SK-N-SH (cell line): Measurements from ENCODE around the gene STXBP1. TPM values are rescaled to one million over a fixed set of nuclear protein-coding genes. Genes with fewer than 3 reads are reported as not detected.
A peak's percentile ranks its signal among the peaks of the same experiment; 100 is the strongest.

Experiments
- CTCF ChIA-PET: fragments of 300-600, 350-600 bp; formaldehyde crosslinking; extraction: SDS; loops from one replicate; lab custom pipeline; 2021; lab: Yijun Ruan, JAX
- POLR2A ChIA-PET: fragments of 350-600 bp; sonication (Branson Sonifier 250); formaldehyde crosslinking; extraction: SDS; loops from one replicate; lab custom pipeline; 2020; ENCODE audit warnings: antibody characterized with exemption, inconsistent platforms; lab: Yijun Ruan, JAX
- DNase-seq: peaks from one replicate; pipeline ENCODE4 v3.0.0; 2012
- H2AFZ ChIP-seq: fragments of 200-600 bp; sonication (generic); 2 replicates; pipeline ENCODE4 v1.8.1; 2016; ENCODE audit warnings: antibody characterized with exemption, mild to moderate bottlenecking, low read depth
- H3F3A ChIP-seq: fragments of 200-600 bp; sonication (generic); replicated peaks from 2 replicates; pipeline ENCODE3; 2016; ENCODE audit warnings: antibody characterized with exemption, mild to moderate bottlenecking; ENCODE audit not compliant: insufficient read depth
- H3K27ac ChIP-seq, 2 experiments: fragments of 200-500 bp in 1 of 2; fragments of 200-600 bp in 1 of 2; sonication (Bioruptor generic) in 1 of 2; sonication (generic), shearing (Covaris generic) in 1 of 2; 2 replicates each; pipeline versions ENCODE4 v1.5.1 to v1.6.1; 2014 to 2016; ENCODE audit warnings: low read depth in 2 of 2, inconsistent platforms in 1 of 2, low read length in 1 of 2, mild to moderate bottlenecking in 1 of 2, mixed read lengths in 1 of 2
- H3K27me3 ChIP-seq: fragments of 200-600 bp; sonication (generic), shearing (Covaris generic); 2 replicates; pipeline ENCODE4 v1.6.1; 2016; ENCODE audit warnings: mixed run types; ENCODE audit not compliant: insufficient read depth
- H3K36me3 ChIP-seq, 2 experiments: fragments of 200-500 bp in 1 of 2; fragments of 200-600 bp in 1 of 2; sonication (Bioruptor generic) in 1 of 2; sonication (generic) in 1 of 2; replicated peaks in 1 of 2; 2 replicates each; pipeline versions ENCODE3 to v1.5.1; 2014 to 2016; ENCODE audit warnings: low read length in 1 of 2, mild to moderate bottlenecking in 1 of 2; ENCODE audit not compliant: insufficient read depth in 2 of 2, control insufficient read depth in 1 of 2
- H3K4me1 ChIP-seq, 2 experiments: fragments of 200-500 bp in 1 of 2; fragments of 200-600 bp in 1 of 2; sonication (Bioruptor generic) in 1 of 2; sonication (generic), shearing (Covaris generic) in 1 of 2; 2 replicates each; pipeline versions ENCODE4 v1.5.1 to v1.6.1; 2014 to 2016; ENCODE audit warnings: low read depth in 1 of 2, low read length in 1 of 2, mixed run types in 1 of 2; ENCODE audit not compliant: insufficient read depth in 2 of 2, control insufficient read depth in 1 of 2
- H3K4me2 ChIP-seq: fragments of 200-600 bp; sonication (generic), shearing (Covaris generic); 2 replicates; pipeline ENCODE4 v1.6.1; 2017; ENCODE audit warnings: mixed run types
- H3K4me3 ChIP-seq, 2 experiments: fragments of 200-500 bp in 1 of 2; fragments of 200-600 bp in 1 of 2; sonication (Bioruptor generic) in 1 of 2; sonication (generic), shearing (Covaris generic) in 1 of 2; 2 replicates each; pipeline versions ENCODE4 v1.5.1 to v1.8.1; 2014 to 2016; ENCODE audit warnings: low read depth in 2 of 2, inconsistent platforms in 1 of 2, low read length in 1 of 2, mild to moderate bottlenecking in 1 of 2, mixed read lengths in 1 of 2, moderate library complexity in 1 of 2
- H3K79me2 ChIP-seq: fragments of 200-600 bp; sonication (generic); 2 replicates; pipeline ENCODE4 v1.8.1; 2017; ENCODE audit warnings: mild to moderate bottlenecking; ENCODE audit not compliant: insufficient read depth
- H3K9ac ChIP-seq: fragments of 200-600 bp; sonication (generic); 2 replicates; pipeline ENCODE4 v1.6.1; 2017; ENCODE audit warnings: mixed run types
- H3K9me2 ChIP-seq: fragments of 200-600 bp; sonication (generic); 2 replicates; pipeline ENCODE4 v1.6.1; 2017; ENCODE audit warnings: mixed run types
- H3K9me3 ChIP-seq: fragments of 200-600 bp; sonication (generic); 2 replicates; pipeline ENCODE4 v1.6.1; 2017; ENCODE audit warnings: mixed run types, mild to moderate bottlenecking, moderate library complexity
- H4K20me1 ChIP-seq: fragments of 200-600 bp; sonication (generic); 2 replicates; pipeline ENCODE4 v1.6.1; 2017; ENCODE audit warnings: mild to moderate bottlenecking, mixed run types; ENCODE audit not compliant: insufficient read depth
- CTCF ChIP-seq: fragments of 200-600 bp; sonication (generic); IDR thresholded peaks from 2 replicates; pipeline ENCODE4 v1.6.1; 2017; ENCODE audit warnings: antibody characterized with exemption, mild to moderate bottlenecking, moderate library complexity
- ELF1 ChIP-seq: IDR thresholded peaks from 2 replicates; pipeline ENCODE4 v1.4.0; 2012
- EP300 ChIP-seq, 2 experiments: IDR thresholded peaks; 2 replicates each; pipeline versions ENCODE4 v1.4.0 to v1.6.1; 2012; ENCODE audit warnings: borderline replicate concordance in 1 of 2, low read depth in 1 of 2, low read length in 1 of 2
- EZH2phosphoT487 ChIP-seq: fragments of 200-600 bp; sonication (generic); IDR thresholded peaks from 2 replicates; pipeline ENCODE4 v1.6.1; 2017; ENCODE audit warnings: low read depth, mixed run types, mild to moderate bottlenecking, antibody characterized with exemption, moderate library complexity, borderline replicate concordance
- FOXJ3 ChIP-seq: sonication (generic); formaldehyde crosslinking; IDR thresholded peaks from 2 replicates; pipeline ENCODE4 v1.5.1; 2020; ENCODE audit warnings: mild to moderate bottlenecking, missing genetic modification reagents
- GABPA ChIP-seq: IDR thresholded peaks from 2 replicates; pipeline ENCODE4 v1.4.0; 2012; ENCODE audit warnings: low read depth, mild to moderate bottlenecking
- GATA2 ChIP-seq: sonication (generic); formaldehyde crosslinking; IDR thresholded peaks from 2 replicates; pipeline ENCODE4 v1.5.0; 2020; ENCODE audit warnings: mild to moderate bottlenecking, missing genetic modification reagents
- IRF3 ChIP-seq: fragments of 150-350 bp; IDR thresholded peaks from 2 replicates; pipeline ENCODE4 v1.6.1; 2016; ENCODE audit warnings: mild to moderate bottlenecking, low read depth, low read length
- JUND ChIP-seq: IDR thresholded peaks from 2 replicates; pipeline ENCODE4 v1.4.0; 2012
- MAX ChIP-seq: IDR thresholded peaks from 2 replicates; pipeline ENCODE4 v1.4.0; 2012; ENCODE audit warnings: low read depth
- MEF2A ChIP-seq: IDR thresholded peaks from 2 replicates; pipeline ENCODE4 v1.4.0; 2012; ENCODE audit warnings: low read depth, borderline replicate concordance
- NFIC ChIP-seq: IDR thresholded peaks from 2 replicates; pipeline ENCODE4 v1.4.0; 2012; ENCODE audit warnings: borderline replicate concordance
- POLR2AphosphoS5 ChIP-seq: IDR thresholded peaks from 2 replicates; pipeline ENCODE4 v1.6.1; 2012; ENCODE audit warnings: low read depth, low read length
- RAD21 ChIP-seq: IDR thresholded peaks from 2 replicates; pipeline ENCODE4 v1.6.1; 2012; ENCODE audit warnings: mild to moderate bottlenecking, low read length
- RXRA ChIP-seq: IDR thresholded peaks from 2 replicates; pipeline ENCODE4 v1.4.0; 2012; ENCODE audit warnings: low read depth, mild to moderate bottlenecking, borderline replicate concordance
- SMC3 ChIP-seq: IDR thresholded peaks from 2 replicates; pipeline ENCODE4 v1.6.1; 2012; ENCODE audit warnings: low read depth, low read length, improper control_type of control experiment
- TAF1 ChIP-seq: IDR thresholded peaks from 2 replicates; pipeline ENCODE4 v1.6.1; 2012; ENCODE audit warnings: low read depth, mild to moderate bottlenecking, low read length, moderate library complexity, borderline replicate concordance
- USF1 ChIP-seq: IDR thresholded peaks from 2 replicates; pipeline ENCODE4 v1.4.0; 2012; ENCODE audit warnings: low read depth, borderline replicate concordance
- WGBS: methylation state at CpG from one replicate; pipeline ENCODE4 v1.1.6; 2017; ENCODE audit warnings: low lambda C conversion rate; 5-methylcytosine and 5-hydroxymethylcytosine counted together
- polyA plus RNA-seq, 3 experiments: library from polyadenylated mRNA; depleted of rRNA; stranded (reverse); fragments of >200 nt; gene quantifications; 2 replicates each; pipeline ENCODE4 v1.2.3, GENCODE V29; 2012

The STXBP1 gene
- polyA plus RNA-seq, 1 of the 3 experiments (the other 2 are of a cell fraction) = 44.3 TPM

GRCh38 chr9:127598839-127599549, 13.1 kb upstream of the STXBP1 start:
- no peak overlapping the region for H3K4me2 ChIP-seq
- no peak overlapping the region for H2AFZ ChIP-seq
- ChIA-PET POLR2A (no interaction called here), CTCF (interaction anchor here (0.9 to 6.3 kb wide), 6 partner anchors 9 to 136 kb away, joined by 3 to 45 read pairs (median 6); partner anchors contain the start of gene TOR2A)
- WGBS = 67% methylated on average over 12 of the region's 13 CpGs
- DNase-seq = no peak
- H3K9me2 ChIP-seq = no peaks in the 10 kb centered on the region
- no peak overlapping the region for H3K4me3 ChIP-seq
- no peaks in the 10 kb centered on the region for H3K27me3 ChIP-seq
- H3F3A ChIP-seq = no peaks in the 10 kb centered on the region
- H3K9ac ChIP-seq = no peak overlapping the region
- H4K20me1 ChIP-seq = no peaks in the 10 kb centered on the region
- no peaks in the 10 kb centered on the region for H3K9me3 ChIP-seq
- TF ChIP-seq GATA2 (CRISPR knock-in tag) (peak; percentile 11; the same call in 1 of the 2 replicates), MAX (no peak), JUND (no peak), EP300 (IDR thresholded peaks at IDR 0.05; ENCODE audit: borderline replicate concordance in 1 of 2, low read depth in 1 of 2, low read length in 1 of 2) (no peak)
- no peaks in the 10 kb centered on the region for H3K36me3 ChIP-seq
- no peak overlapping the region for H3K27ac ChIP-seq
- peaks cover 0 to 8% of the 10 kb centered on the region in 2 experiments; a peak in 1 of 4 replicates for H3K4me1 ChIP-seq
- no peaks in the 10 kb centered on the region for H3K79me2 ChIP-seq

GRCh38 chr9:127599550-127599891, 12.6 kb upstream of the STXBP1 start:
- Histone ChIP-seq H3K9ac (no peak overlapping the region), H3F3A (no peaks in the 10 kb centered on the region), H3K9me3 (no peaks in the 10 kb centered on the region), H3K4me3 (no peak overlapping the region), H3K27me3 (no peaks in the 10 kb centered on the region), H3K79me2 (no peaks in the 10 kb centered on the region), H3K4me1 (peaks cover 0 to 8% of the 10 kb centered on the region in 2 experiments; a peak in 1 of 4 replicates), H2AFZ (no peak overlapping the region), H3K9me2 (no peaks in the 10 kb centered on the region), H4K20me1 (no peaks in the 10 kb centered on the region), H3K27ac (no peak overlapping the region), H3K4me2 (no peak overlapping the region), H3K36me3 (no peaks in the 10 kb centered on the region)
- CTCF ChIA-PET = interaction anchor here (0.9 to 6.3 kb wide), 5 partner anchors 9 to 135 kb away, joined by 3 to 45 read pairs (median 10); partner anchors contain the start of gene TOR2A
- no peak for DNase-seq
- no peak for TF ChIP-seq ELF1
- TF ChIP-seq SMC3 = no peak
- no peak for TF ChIP-seq MEF2A
- no peak for TF ChIP-seq CTCF
- TF ChIP-seq USF1 = no peak
- no peak for TF ChIP-seq POLR2AphosphoS5
- TF ChIP-seq NFIC = no peak
- no peak for TF ChIP-seq TAF1
- no peak for TF ChIP-seq MAX
- no peak for TF ChIP-seq RAD21
- TF ChIP-seq FOXJ3 (CRISPR knock-in tag) = no peak
- no peak for TF ChIP-seq IRF3
- no peak for TF ChIP-seq GABPA
- no peak for TF ChIP-seq EZH2phosphoT487
- no peak for TF ChIP-seq EP300 (IDR thresholded peaks at IDR 0.05; ENCODE audit: borderline replicate concordance in 1 of 2, low read depth in 1 of 2, low read length in 1 of 2)
- TF ChIP-seq RXRA = no peak
- POLR2A ChIA-PET = no interaction called here
- WGBS = 71% methylated on average over 7 of the region's 7 CpGs
